ENCODE results near the gene IQCH.

IQCH gene

GRCh38 chr15:67543348-67543718 is 288.7 kb downstream of the IQCH start:
- no peak for DNase-seq

- DNase-seq: no peak
Measured at GRCh38 chr15:67544475-67544874, 289.9 kb downstream of the IQCH start.

DNA sequence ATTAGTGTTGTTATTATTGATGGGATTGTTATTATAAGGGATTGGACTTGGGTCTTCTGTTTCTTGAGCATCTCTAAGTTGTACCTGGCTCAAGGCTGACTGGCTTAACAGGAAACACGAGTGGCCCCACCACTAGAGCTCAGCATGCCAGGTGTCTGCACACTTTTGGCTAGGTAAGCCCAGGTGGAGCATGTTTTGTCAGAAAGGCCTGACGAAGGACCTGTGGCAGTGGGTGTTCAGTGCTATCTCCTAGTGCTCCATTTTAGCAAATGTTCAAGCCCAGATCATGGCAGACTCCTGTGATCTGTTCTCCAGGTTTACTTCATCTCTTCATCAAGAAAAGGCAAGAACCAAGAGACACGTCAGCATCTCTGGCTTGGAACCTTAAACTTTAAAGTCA is 291.3 kb downstream of the IQCH start:
- DNase-seq: no peak

- no peak for DNase-seq
Measured at GRCh38 chr15:67547064-67547463, 292.5 kb downstream of the IQCH start.

DNA sequence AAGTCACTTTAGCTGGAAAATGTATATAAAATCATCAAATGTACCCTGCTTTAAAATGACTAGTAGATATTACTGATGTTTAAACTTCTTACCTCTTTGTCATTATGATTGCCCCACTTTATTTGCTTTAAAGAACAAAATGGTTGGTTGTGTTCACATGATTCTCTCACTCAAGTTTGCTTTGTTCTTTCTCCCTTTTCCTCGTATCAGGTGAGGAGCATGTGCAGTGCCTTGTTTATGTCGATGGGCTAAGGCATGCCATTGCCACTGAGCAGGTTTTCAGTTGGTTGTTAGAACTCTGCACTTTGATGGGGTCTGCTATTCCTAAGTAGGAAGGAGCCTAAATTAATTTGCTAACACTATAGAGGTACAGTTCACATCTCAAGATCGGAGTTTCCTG is 293.2 kb downstream of the IQCH start:
- no peak for DNase-seq

DNA sequence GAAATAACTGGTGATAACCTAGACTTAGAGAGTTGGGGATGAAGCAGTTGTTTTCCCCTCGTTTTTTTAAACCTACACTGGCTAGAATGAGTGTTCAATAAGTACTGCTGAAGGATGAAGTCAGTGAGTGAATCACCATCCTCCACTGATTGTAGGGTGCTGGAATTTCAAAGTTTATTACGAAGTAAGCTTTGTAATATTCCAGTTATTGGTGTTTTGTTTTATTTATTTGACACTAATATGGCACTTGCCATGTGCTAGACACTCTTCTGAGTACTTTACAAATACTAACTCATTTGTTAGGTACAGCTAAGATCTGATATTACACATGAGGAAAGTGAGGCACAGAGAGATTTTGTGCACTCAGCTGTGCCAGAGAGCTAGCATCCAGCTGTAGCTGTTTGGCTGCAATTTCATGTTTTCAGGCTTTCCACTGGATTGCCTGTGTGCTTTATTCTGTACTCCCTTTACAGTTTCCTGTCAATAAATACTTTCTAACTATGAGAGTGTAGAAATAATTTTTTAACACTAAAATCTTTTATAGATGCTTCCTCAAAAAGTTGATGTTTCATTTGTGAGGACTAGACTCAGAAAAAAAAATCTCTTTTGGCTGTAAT is 293.8 kb downstream of the IQCH start:
- no peak for DNase-seq

DNA sequence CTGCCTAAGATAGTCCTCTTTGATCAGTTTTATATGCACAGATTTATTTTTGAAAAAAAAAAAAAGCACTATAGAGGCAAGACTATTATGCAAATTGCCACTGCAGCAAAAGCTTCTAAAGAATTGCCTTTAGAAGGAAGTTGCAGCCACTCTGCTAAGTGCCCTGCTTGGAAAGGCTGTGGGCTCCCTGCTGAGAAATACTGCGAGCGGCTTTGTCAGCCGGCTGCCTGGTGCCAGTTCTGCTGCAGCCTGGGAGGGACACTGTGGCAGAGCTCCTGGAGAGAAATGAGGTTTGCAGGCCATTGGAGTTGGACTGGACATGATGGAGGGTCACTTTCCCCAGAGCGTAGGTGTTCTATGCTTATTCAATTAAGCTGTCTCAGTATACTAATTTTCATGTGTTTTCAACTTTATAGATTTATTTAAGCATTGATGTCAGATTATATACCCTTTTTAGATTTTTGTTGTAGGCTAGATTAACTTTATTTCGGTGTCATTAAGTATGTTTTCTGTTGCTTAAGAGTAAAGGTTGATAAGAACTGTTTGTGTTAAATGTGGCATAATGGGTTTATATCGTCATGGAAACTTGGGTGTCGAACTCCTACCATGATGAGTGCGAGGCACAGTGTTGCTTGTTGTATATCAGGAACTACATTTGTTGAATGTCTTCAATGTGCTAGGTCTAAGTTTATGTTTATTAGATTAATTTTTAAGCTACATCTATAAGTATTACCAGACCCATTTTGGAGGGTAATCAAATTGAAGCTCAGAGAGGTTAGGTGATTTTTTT is 294.5 kb downstream of the IQCH start:
- no peak for DNase-seq

GRCh38 chr15:67549736-67550135 is 295.1 kb downstream of the IQCH start:
- no peak for DNase-seq

GRCh38 chr15:67550522-67550921 is 295.9 kb downstream of the IQCH start:
- no peak for DNase-seq

DNA sequence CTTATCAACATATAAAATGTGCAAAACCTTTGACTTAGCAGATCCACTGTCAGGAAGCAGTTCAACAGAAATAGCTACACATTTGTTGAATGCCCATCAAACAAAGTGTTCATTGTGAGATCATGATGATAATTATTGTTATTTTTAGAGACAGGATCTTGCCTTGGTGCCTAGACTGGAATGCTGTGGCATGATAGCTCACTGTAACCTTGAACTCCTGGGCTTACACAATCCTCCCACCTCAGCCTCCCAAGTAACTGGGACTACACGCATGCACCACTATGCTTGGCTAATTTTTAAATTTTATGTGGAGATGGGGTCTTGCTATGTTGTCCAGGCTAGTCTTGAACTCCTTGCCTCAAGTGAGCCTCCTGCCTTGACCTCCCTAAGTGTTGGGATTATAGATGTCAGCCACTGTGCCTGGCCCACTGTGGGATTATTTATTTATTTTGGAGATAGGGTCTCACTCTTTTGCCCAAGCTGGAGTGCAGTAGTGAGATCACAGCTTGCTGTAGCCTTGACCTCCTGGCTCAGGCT is 296.7 kb downstream of the IQCH start:
- DNase-seq: no peak

Data from NCI-H226 (cell line).